ENCODE measurements around the gene CT47C1.

- TF ChIP-seq CTCF (IDR thresholded peaks at IDR 0.05 in 2 of 3, conservative IDR thresholded peaks at IDR 0.05 in 1 of 3; ENCODE audit: insufficient read depth in 2 of 3, low read depth in 1 of 3, low read length in 3 of 3): no peak
- no peak for TF ChIP-seq TEAD4 (IDR thresholded peaks at IDR 0.05; ENCODE audit: low read length)
- no peak for TF ChIP-seq TEAD4 (CRISPR knock-in tag; IDR thresholded peaks at IDR 0.05; ENCODE audit: borderline replicate concordance)
- TF ChIP-seq TEAD1 (CRISPR knock-in tag; IDR thresholded peaks at IDR 0.05): no peak
- no peak for TF ChIP-seq POLR2A (conservative IDR thresholded peaks at IDR 0.05)
- no peak for TF ChIP-seq GATAD2B (IDR thresholded peaks at IDR 0.05; ENCODE audit: borderline replicate concordance)
- no peak for TF ChIP-seq SPI1 (IDR thresholded peaks at IDR 0.05; ENCODE audit: borderline replicate concordance, low read depth, low read length)
- TF ChIP-seq ZNF75A (CRISPR knock-in tag; IDR thresholded peaks at IDR 0.05): no peak
- TF ChIP-seq HDAC8 (tag; IDR thresholded peaks at IDR 0.05): no peak
- TF ChIP-seq ZNF592 (IDR thresholded peaks at IDR 0.05): no peak
- no peak for TF ChIP-seq ZNF274 (IDR thresholded peaks at IDR 0.05; ENCODE audit: borderline replicate concordance, low read depth, low read length)
- TF ChIP-seq POLR2AphosphoS5 (IDR thresholded peaks at IDR 0.05; ENCODE audit: control insufficient read depth, insufficient read depth, low read depth, low read length): no peak
Measured at GRCh38 chrX:119107206-119107605, 34.4 kb downstream of the CT47C1 start.

Data from K562 (cell line).